GM18868 (cell line): ENCODE data around the gene CDON.

Experiments
- ATAC-seq: cut with Tn5 transposase; IDR thresholded peaks from one replicate; pipeline ENCODE4 v1.9.1; 2021; ENCODE audit warnings: mild to moderate bottlenecking, moderate library complexity; ENCODE audit not compliant: unreplicated experiment

CDON gene

GRCh38 chr11:126084608-126084912, 21.9 kb upstream of the CDON start:
- no peak for ATAC-seq

- ATAC-seq = no peak
These were observed 21.4 kb upstream of the CDON start for GRCh38 chr11:126083829-126084607.

- ATAC-seq = no peak
These were observed 19.8 kb upstream of the CDON start for GRCh38 chr11:126082251-126083109.

- ATAC-seq = no peak
These were observed 19.2 kb upstream of the CDON start for GRCh38 chr11:126081915-126082250.

- no peak for ATAC-seq
These were observed 17.7 kb upstream of the CDON start for GRCh38 chr11:126080161-126080941.

- no peak for ATAC-seq
These were observed 17.0 kb upstream of the CDON start for GRCh38 chr11:126079621-126080124.

- ATAC-seq = no peak
These were observed 14.0 kb upstream of the CDON start for GRCh38 chr11:126076641-126077040.

GRCh38 chr11:126072801-126073594, 10.3 kb upstream of the CDON start:
- ATAC-seq = no peak

- ATAC-seq = no peak
These were observed 9.6 kb upstream of the CDON start for GRCh38 chr11:126072141-126072741.

GRCh38 chr11:126063507-126063852, 814 bp upstream of the CDON start:
- ATAC-seq = no peak

- peak; percentile 1 for ATAC-seq
These were observed 673 bp downstream of the CDON start for GRCh38 chr11:126061707-126062678.

GRCh38 chr11:126060757-126061171, 1.9 kb downstream of the CDON start:
- ATAC-seq = no peak

- no peak for ATAC-seq
These were observed 3.4 kb downstream of the CDON start for GRCh38 chr11:126059238-126059781.

- ATAC-seq = no peak
These were observed 4.4 kb downstream of the CDON start for GRCh38 chr11:126058105-126058874.

- no peak for ATAC-seq
These were observed 7.8 kb downstream of the CDON start for GRCh38 chr11:126054882-126055281.

GRCh38 chr11:126054408-126054807, 8.3 kb downstream of the CDON start:
- ATAC-seq = no peak

- ATAC-seq = no peak
These were observed 9.0 kb downstream of the CDON start for GRCh38 chr11:126053415-126054286.
